Heart right ventricle (tissue), 16 donors: ENCODE results near the gene ZMYND15. TPM values are rescaled to one million over a fixed set of nuclear protein-coding genes. Genes with fewer than 3 reads are reported as not detected.

Source experiments
- ATAC-seq, 8 donors: fragments of 200-7000 bp; cut with Tn5 transposase; one replicate each; pipeline ENCODE4 v1.9.1; 2020; ENCODE audit warnings: mild to moderate bottlenecking in 8 of 8, moderate library complexity in 8 of 8, moderate number of reproducible peaks in 1 of 8
- DNase-seq, 2 donors: peaks; one replicate each; pipeline ENCODE4 v3.0.0-alpha.2; 2020
- H3K27ac ChIP-seq, 10 donors: fragments of 200-600 bp; sonication (generic) in 2 of 10; one replicate each; pipeline versions ENCODE4 v1.5.0 to v1.8.0; 2020 to 2022; ENCODE audit warnings: mild to moderate bottlenecking in 3 of 10
- H3K27me3 ChIP-seq, 7 donors: fragments of 200-600 bp; one replicate each; pipeline ENCODE4 v1.8.0; 2021 to 2022; ENCODE audit warnings: mild to moderate bottlenecking in 2 of 7
- H3K36me3 ChIP-seq, 9 donors: fragments of 200-600 bp; sonication (generic) in 1 of 9; one replicate each; pipeline versions ENCODE4 v1.5.0 to v1.8.0; 2020 to 2022; ENCODE audit warnings: mild to moderate bottlenecking in 2 of 9
- H3K4me1 ChIP-seq, 9 donors: fragments of 200-600 bp; sonication (generic) in 1 of 9; one replicate each; pipeline versions ENCODE4 v1.5.0 to v1.8.0; 2020 to 2022; ENCODE audit warnings: mild to moderate bottlenecking in 4 of 9
- H3K4me3 ChIP-seq, 10 donors: fragments of 200-600 bp; sonication (generic) in 2 of 10; one replicate each; pipeline versions ENCODE4 v1.5.0 to v1.8.0; 2020 to 2022; ENCODE audit warnings: mild to moderate bottlenecking in 7 of 10, moderate library complexity in 2 of 10
- H3K9me3 ChIP-seq, 11 donors: fragments of 200-600 bp in 10 of 11; sonication (generic) in 2 of 11; one replicate each; pipeline versions ENCODE4 v1.5.0 to v1.8.0; 2013 to 2022; ENCODE audit warnings: mild to moderate bottlenecking in 2 of 11, control low read depth in 1 of 11, moderate library complexity in 1 of 11
- CTCF ChIP-seq, 9 donors: fragments of 200-600 bp; sonication (generic) in 2 of 9; IDR thresholded peaks; one replicate each; pipeline versions ENCODE4 v1.5.0 to v1.8.0; 2021 to 2022; ENCODE audit warnings: antibody characterized with exemption in 9 of 9, mild to moderate bottlenecking in 5 of 9, moderate library complexity in 1 of 9
- WGBS, 2 donors: extraction: QIAGEN DNeasy Blood & Tissue Kit; methylation state at CpG; one replicate each; pipeline ENCODE4 v1.1.7; 2013; ENCODE audit warnings: inconsistent platforms in 1 of 2; 5-methylcytosine and 5-hydroxymethylcytosine counted together
- intact Hi-C, 10 donors: fragments of 100-400 bp; cut with DNase I; formaldehyde crosslinking; loops; one replicate each; pipeline versions ENCODE4 v1.11.1 to v1.14.2; 2022
- polyA plus RNA-seq, 2 donors: library from polyadenylated mRNA; stranded (reverse); fragments of 200-250 nt; gene quantifications; one replicate each; pipeline ENCODE4 v1.2.3, GENCODE V29; 2013
- total RNA-seq, 10 donors: library from RNA; stranded (reverse); fragmentation: NEBNext Ultra II Directional in 3 of 10; extraction: Animal tissue kit (Norgen Biotek cat#: 25700) in 3 of 10; gene quantifications; one replicate each; pipeline versions ENCODE4 v1.2.1 to v1.2.4, GENCODE V29; 2021 to 2023
- donor health status: Arrhythmogenic right ventricular cardiomyopathy.
- donor health status: ischemic (EF 13 %, LVEDD 7.1; RV severe dilation, severe dysfunction).
- donor health status: healthy with polysubstance abuse.
- donor health status: DM: no; HTN: yes; CAD: no.
- donor health status: DM: no; HTN: no; CAD: no.
- donor health status: ischemic (EF 25% LVEDD 6.9; RV normal size, moderate dysfunction).
- donor health status: ischemic (EF 25% LVEDD 5.7; RV mildly dilated, moderate dysfunction).
- donor health status: healthy.
- donor health status: DM: yes; HTN: yes; CAD: no.
- donor health status: Ischemic cardiomyopathy.
- donor health status: ischemic (EF 35%, LVEDD 5.7; RV mildly dilated, moderate dysfunction).
- donor health status: nonischemic (EF 11% LVEDD 7.7; RV severe dilation, severe dysfunction).
- donor health status: DM: yes; HTN: yes; CAD: no.
- donor health status: PGD.
- donor health status: ischemic (EF 29% LVEDD 5.4; RV normal size, mild dysfunction).
- donor health status: nonischemic (EF 23%, LVEDD 6.1; RV moderate dilation, normal function).

ZMYND15 gene
- total and polyA plus RNA-seq, 12 donors: 0.15 to 2.1 (median 0.32) TPM; not detected in 1

GRCh38 chr17:4788159-4788806 is 48.6 kb downstream of the ZMYND15 start:
- DNase-seq (no peak), ATAC-seq (no peak)
- Histone ChIP-seq H3K27me3 (peaks cover 0 to 58% (median 26%) of the 10 kb centered on the region in 7 donors), H3K4me1 (peaks cover 16 to 50% (median 44%) of the 10 kb centered on the region in 9 donors), H3K27ac (peak overlapping the region in 2 of 10 donors; percentile 92 to 98), H3K9me3 (no peaks in the 10 kb centered on the region), H3K36me3 (no peaks in the 10 kb centered on the region), H3K4me3 (peak overlapping the region in 2 of 10 donors; percentile 78 to 81)
- 82 to 86% methylated on average over 14 of the region's 14 CpGs for WGBS, 2 donors
- intact Hi-C loops: loop anchor here (2.0 to 10.0 kb wide), 8 partner anchors 46 to 114 kb away; partner anchors contain the start of genes MED11 (in 6 of the 10), ARRB2 (in 2 of the 10), CXCL16 (in 2 of the 10) and ZMYND15 (in 2 of the 10)
- no peak for TF ChIP-seq CTCF (IDR thresholded peaks at IDR 0.05)

- DNase-seq (no peak), ATAC-seq (peak in 3 of 8 donors; percentile 0 to 3 (median 1))
- Histone ChIP-seq H3K36me3 (no peaks in the 10 kb centered on the region), H3K27me3 (peaks cover 0 to 50% (median 19%) of the 10 kb centered on the region in 7 donors), H3K4me1 (peaks cover 16 to 50% (median 44%) of the 10 kb centered on the region in 9 donors), H3K4me3 (peak within 1 kb of the TSS; percentile 19 to 91 (median 74)), H3K27ac (peak within 1 kb of the TSS; percentile 92 to 99 (median 97)), H3K9me3 (no peaks in the 10 kb centered on the region)
- WGBS, 2 donors: 30 to 42% methylated on average over 62 of the region's 62 CpGs
- TF ChIP-seq CTCF (IDR thresholded peaks at IDR 0.05): no peak
- intact Hi-C loops: loop anchor here (2.0 to 10.0 kb wide), 8 partner anchors 47 to 113 kb away; partner anchors contain the start of genes MED11 (in 6 of the 10), ARRB2 (in 2 of the 10), CXCL16 (in 2 of the 10) and ZMYND15 (in 2 of the 10)
Measured at GRCh38 chr17:4788807-4789700, 49.4 kb downstream of the ZMYND15 start, which contains the start of gene GLTPD2. Gene GLTPD2, plus strand, starts transcription at chr17:4788964. Its CDS starts 48 bp downstream, at chr17:4789012.

GRCh38 chr17:4789701-4789950 is 50.0 kb downstream of the ZMYND15 start:
- H3K4me3 ChIP-seq: peak overlapping the region; percentile 19 to 91 (median 74)
- ATAC-seq: no peak
- H3K36me3 ChIP-seq: no peaks in the 10 kb centered on the region
- H3K27ac ChIP-seq: peak overlapping the region; percentile 92 to 99 (median 97)
- no peak for TF ChIP-seq CTCF (IDR thresholded peaks at IDR 0.05)
- intact Hi-C loops: loop anchor here (2.0 to 10.0 kb wide), 8 partner anchors 47 to 113 kb away; partner anchors contain the start of genes MED11 (in 6 of the 10), ARRB2 (in 2 of the 10), CXCL16 (in 2 of the 10) and ZMYND15 (in 2 of the 10)
- WGBS, 2 donors: 1 to 2% methylated on average over 12 to 25 of the region's 25 CpGs
- no peaks in the 10 kb centered on the region for H3K9me3 ChIP-seq
- H3K27me3 ChIP-seq: peaks cover 0 to 44% (median 13%) of the 10 kb centered on the region in 7 donors
- DNase-seq: no peak
- H3K4me1 ChIP-seq: peaks cover 16 to 50% (median 44%) of the 10 kb centered on the region in 9 donors
